Panc1 (cell line): ENCODE results near the gene INPP4A.

Experiments
- POLR2AphosphoS5 ChIP-seq: IDR thresholded peaks from 2 replicates; pipeline ENCODE4 v1.6.1; 2012; ENCODE audit warnings: mild to moderate bottlenecking, low read depth, low read length, moderate library complexity
- REST ChIP-seq, 2 experiments: IDR thresholded peaks; 2 replicates each; pipeline ENCODE4 v1.6.1; 2011 to 2012; ENCODE audit warnings: low read depth in 2 of 2, control low read depth in 1 of 2, low read length in 1 of 2, mild to moderate bottlenecking in 1 of 2, moderate library complexity in 1 of 2; ENCODE audit not compliant: insufficient read depth in 1 of 2
- TF ChIP-seq, protein P1 (sequence below): fragments of 450-650 bp; IDR thresholded peaks from 2 replicates; pipeline ENCODE4 v1.5.1; 2017; ENCODE audit warnings: mild to moderate bottlenecking

- TF ChIP-seq, protein P1, sequence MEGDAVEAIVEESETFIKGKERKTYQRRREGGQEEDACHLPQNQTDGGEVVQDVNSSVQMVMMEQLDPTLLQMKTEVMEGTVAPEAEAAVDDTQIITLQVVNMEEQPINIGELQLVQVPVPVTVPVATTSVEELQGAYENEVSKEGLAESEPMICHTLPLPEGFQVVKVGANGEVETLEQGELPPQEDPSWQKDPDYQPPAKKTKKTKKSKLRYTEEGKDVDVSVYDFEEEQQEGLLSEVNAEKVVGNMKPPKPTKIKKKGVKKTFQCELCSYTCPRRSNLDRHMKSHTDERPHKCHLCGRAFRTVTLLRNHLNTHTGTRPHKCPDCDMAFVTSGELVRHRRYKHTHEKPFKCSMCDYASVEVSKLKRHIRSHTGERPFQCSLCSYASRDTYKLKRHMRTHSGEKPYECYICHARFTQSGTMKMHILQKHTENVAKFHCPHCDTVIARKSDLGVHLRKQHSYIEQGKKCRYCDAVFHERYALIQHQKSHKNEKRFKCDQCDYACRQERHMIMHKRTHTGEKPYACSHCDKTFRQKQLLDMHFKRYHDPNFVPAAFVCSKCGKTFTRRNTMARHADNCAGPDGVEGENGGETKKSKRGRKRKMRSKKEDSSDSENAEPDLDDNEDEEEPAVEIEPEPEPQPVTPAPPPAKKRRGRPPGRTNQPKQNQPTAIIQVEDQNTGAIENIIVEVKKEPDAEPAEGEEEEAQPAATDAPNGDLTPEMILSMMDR: no peak
- TF ChIP-seq REST (IDR thresholded peaks at IDR 0.05; ENCODE audit: insufficient read depth in 1 of 2, low read depth in 2 of 2, low read length in 1 of 2) (no peak), POLR2AphosphoS5 (no peak)
Measured at GRCh38 chr2:98463988-98464771, 19.5 kb downstream of the INPP4A start.
